Measurements from ENCODE around the gene SLC39A1.
"Not testable (repeated sequence)": the region's sequence is repeated elsewhere in the genome, so short reads cannot be mapped to it uniquely, and the experiment has no call there.

SLC39A1 gene

GRCh38 chr1:153963030-153963849, at the start of gene SLC39A1:
Gene SLC39A1 (minus strand): TSS chr1:153963537. CDS start chr1:153962715, 822 bp downstream.
- peak; percentile 55 to 57 for ATAC-seq

GRCh38 chr1:154012543-154012942, 49.2 kb upstream of the SLC39A1 start:
- not testable (repeated sequence) for ATAC-seq

GRCh38 chr1:154012129-154012528, 48.8 kb upstream of the SLC39A1 start:
- no peak for ATAC-seq

GRCh38 chr1:154006136-154006535, 42.8 kb upstream of the SLC39A1 start:
- no peak for ATAC-seq

- no peak for ATAC-seq
Measured at GRCh38 chr1:154000420-154000819, 37.1 kb upstream of the SLC39A1 start.

- not testable (repeated sequence) for ATAC-seq
Measured at GRCh38 chr1:153996882-153997281, 33.5 kb upstream of the SLC39A1 start.

- ATAC-seq, result no peak
Measured at GRCh38 chr1:153995640-153996039, 32.3 kb upstream of the SLC39A1 start.

GRCh38 chr1:153995202-153995601, 31.9 kb upstream of the SLC39A1 start:
- ATAC-seq, result no peak

GRCh38 chr1:153991806-153992205, 28.5 kb upstream of the SLC39A1 start:
- ATAC-seq, result no peak

GRCh38 chr1:153991151-153991630, 27.9 kb upstream of the SLC39A1 start:
- ATAC-seq, result no peak

- peak; percentile 90 to 92 for ATAC-seq
Measured at GRCh38 chr1:153990468-153991150, 27.3 kb upstream of the SLC39A1 start, which contains the start of gene RPS27. Gene RPS27 (plus strand): TSS chr1:153990762. CDS start chr1:153990797, 35 bp downstream.

- no peak for ATAC-seq
Measured at GRCh38 chr1:153987621-153988020, 24.3 kb upstream of the SLC39A1 start.

GRCh38 chr1:153985941-153986761, 22.8 kb upstream of the SLC39A1 start, which contains the start of gene RAB13:
Gene RAB13 (minus strand): TSS chr1:153986339. CDS start chr1:153986236, 103 bp downstream.
- ATAC-seq, result no peak

GRCh38 chr1:153985341-153985912, 22.1 kb upstream of the SLC39A1 start:
- ATAC-seq, result peak; percentile 67 to 75

- ATAC-seq, result no peak
Measured at GRCh38 chr1:153984123-153984894, 21.0 kb upstream of the SLC39A1 start.

- not testable (repeated sequence) for ATAC-seq
Measured at GRCh38 chr1:153981735-153982134, 18.4 kb upstream of the SLC39A1 start.

GRCh38 chr1:153979091-153979490, 15.8 kb upstream of the SLC39A1 start:
- ATAC-seq, result not testable (repeated sequence)

GRCh38 chr1:153978274-153978909, 15.1 kb upstream of the SLC39A1 start:
- ATAC-seq, result no peak

- peak; percentile 96 for ATAC-seq
Measured at GRCh38 chr1:153977250-153978240, 14.2 kb upstream of the SLC39A1 start, which contains the start of gene JTB. Gene JTB (minus strand): TSS chr1:153977674. CDS start chr1:153977252, 422 bp downstream.

All from activated CD4-positive, CD25-positive, alpha-beta regulatory T cell treated with anti-CD3 and anti-CD28 coated beads, Interleukin-2, amount 50 U/mL, for 24 hours (primary cell).